HepG2 (cell line): Measurements from ENCODE around the gene PRUNE1. TPM values are rescaled to one million over a fixed set of nuclear protein-coding genes. Genes with fewer than 3 reads are reported as not detected.

Source experiments
- CEBPB ChIP-seq: IDR thresholded peaks from 2 replicates; pipeline ENCODE4 v1.6.1; 2011; ENCODE audit warnings: low read depth, low read length, improper control_type of control experiment, borderline replicate concordance
- HNF4A ChIP-seq: sonication (generic); formaldehyde crosslinking; IDR thresholded peaks from 2 replicates; pipeline ENCODE4 v1.4.0; 2020; ENCODE audit warnings: missing genetic modification reagents
- MTA1 ChIP-seq: sonication (generic); formaldehyde crosslinking; IDR thresholded peaks from 2 replicates; pipeline ENCODE4 v1.4.0; 2020; ENCODE audit warnings: missing genetic modification reagents, mild to moderate bottlenecking, borderline replicate concordance
- NFATC3 ChIP-seq: sonication (generic); formaldehyde crosslinking; IDR thresholded peaks from 2 replicates; pipeline ENCODE4 v1.5.1; 2020; ENCODE audit warnings: mild to moderate bottlenecking, missing genetic modification reagents
- POLR2G ChIP-seq: fragments of 200-400 bp; formaldehyde crosslinking; IDR thresholded peaks from 2 replicates; pipeline ENCODE4 v1.6.1; 2018; ENCODE audit warnings: mild to moderate bottlenecking, low read depth, low read length, moderate library complexity
- SETDB1 ChIP-seq: sonication (generic); formaldehyde crosslinking; IDR thresholded peaks from 2 replicates; pipeline ENCODE4 v1.5.1; 2020; ENCODE audit warnings: missing genetic modification reagents, mild to moderate bottlenecking, borderline replicate concordance
- SIN3B ChIP-seq: fragments of 150-350 bp; IDR thresholded peaks from 2 replicates; pipeline ENCODE4 v1.6.1; 2014; ENCODE audit warnings: low read length
- SNAPC2 ChIP-seq: sonication (generic); formaldehyde crosslinking; IDR thresholded peaks from 2 replicates; pipeline ENCODE4 v1.8.1; 2022; ENCODE audit warnings: mild to moderate bottlenecking, missing genetic modification reagents
- ZHX2 ChIP-seq, 2 experiments: sonication (generic) in 1 of 2; formaldehyde crosslinking in 1 of 2; IDR thresholded peaks; 2 replicates each; pipeline versions ENCODE4 v1.6.1 to v1.9.0; 2014 to 2022; ENCODE audit warnings: antibody characterized with exemption in 1 of 2, borderline replicate concordance in 1 of 2, inconsistent platforms in 1 of 2, low read depth in 1 of 2, missing genetic modification reagents in 1 of 2
- ZNF12 ChIP-seq: sonication (generic); formaldehyde crosslinking; IDR thresholded peaks from 2 replicates; pipeline ENCODE4 v1.5.0; 2020; ENCODE audit warnings: missing genetic modification reagents
- ZNF563 ChIP-seq: sonication (generic); formaldehyde crosslinking; IDR thresholded peaks from 2 replicates; pipeline ENCODE4 v1.8.0; 2022; ENCODE audit warnings: mild to moderate bottlenecking, moderate library complexity, missing genetic modification reagents
- ZNF652 ChIP-seq: IDR thresholded peaks from 2 replicates; pipeline ENCODE4 v1.6.1; 2016; ENCODE audit warnings: low read depth, borderline replicate concordance
- ZNF839 ChIP-seq: sonication (generic); formaldehyde crosslinking; IDR thresholded peaks from 2 replicates; pipeline ENCODE4 v1.4.0; 2020; ENCODE audit warnings: missing genetic modification reagents, mild to moderate bottlenecking, borderline replicate concordance
- polyA plus RNA-seq, 8 experiments: library from polyadenylated mRNA; depleted of rRNA in 3 of 8; stranded (reverse) in 7 of 8; unstranded in 1 of 8; fragments of >200 nt; fragmentation: Illumina TruSeq in 4 of 8; extraction: Trizol in 4 of 8; gene quantifications; 2 replicates each; pipeline versions ENCODE4 v1.2.1 to v1.2.3, GENCODE V29; 2011 to 2016; ENCODE audit warnings: low read depth in 4 of 8, missing spikeins in 1 of 8, mixed read lengths in 1 of 8; ENCODE audit not compliant: insufficient read depth in 1 of 8
- total RNA-seq, 5 experiments: library from RNA; depleted of rRNA; stranded (reverse); fragments of >200 nt; fragmentation: Illumina TruSeq; extraction: Trizol; gene quantifications; 2 replicates each; pipeline ENCODE4 v1.2.3, GENCODE V29; 2016; ENCODE audit warnings: low read depth in 1 of 5
- TF ChIP-seq, protein P1 (sequence below), 2 experiments: sonication (generic) in 1 of 2; formaldehyde crosslinking in 1 of 2; IDR thresholded peaks; 2 replicates each; pipeline versions ENCODE4 v1.4.0 to v1.6.1; 2018 to 2020; ENCODE audit warnings: missing genetic modification reagents in 2 of 2, borderline replicate concordance in 1 of 2, low read depth in 1 of 2, mild to moderate bottlenecking in 1 of 2, missing biosample characterization in 1 of 2
- TF ChIP-seq, protein P2 (sequence below): sonication (generic); formaldehyde crosslinking; IDR thresholded peaks from 2 replicates; pipeline ENCODE4 v1.5.0; 2020; ENCODE audit warnings: missing genetic modification reagents
- TF ChIP-seq, protein P3 (sequence below): IDR thresholded peaks from 2 replicates; pipeline ENCODE4 v1.6.1; 2016; ENCODE audit warnings: low read depth, borderline replicate concordance
- TF ChIP-seq, protein P4 (sequence below): IDR thresholded peaks from 2 replicates; pipeline ENCODE4 v1.6.1; 2016; ENCODE audit warnings: low read depth, control low read depth

PRUNE1 gene
- total and polyA plus RNA-seq, 2 of the 13 experiments (the other 11 are each of a cell fraction or from before 2014, with no cell fraction given) = 19.0 to 31.9 TPM

GRCh38 chr1:151047925-151048644, 39.8 kb downstream of the PRUNE1 start (continued):
- no peak for TF ChIP-seq ZNF652
- TF ChIP-seq, protein P1, sequence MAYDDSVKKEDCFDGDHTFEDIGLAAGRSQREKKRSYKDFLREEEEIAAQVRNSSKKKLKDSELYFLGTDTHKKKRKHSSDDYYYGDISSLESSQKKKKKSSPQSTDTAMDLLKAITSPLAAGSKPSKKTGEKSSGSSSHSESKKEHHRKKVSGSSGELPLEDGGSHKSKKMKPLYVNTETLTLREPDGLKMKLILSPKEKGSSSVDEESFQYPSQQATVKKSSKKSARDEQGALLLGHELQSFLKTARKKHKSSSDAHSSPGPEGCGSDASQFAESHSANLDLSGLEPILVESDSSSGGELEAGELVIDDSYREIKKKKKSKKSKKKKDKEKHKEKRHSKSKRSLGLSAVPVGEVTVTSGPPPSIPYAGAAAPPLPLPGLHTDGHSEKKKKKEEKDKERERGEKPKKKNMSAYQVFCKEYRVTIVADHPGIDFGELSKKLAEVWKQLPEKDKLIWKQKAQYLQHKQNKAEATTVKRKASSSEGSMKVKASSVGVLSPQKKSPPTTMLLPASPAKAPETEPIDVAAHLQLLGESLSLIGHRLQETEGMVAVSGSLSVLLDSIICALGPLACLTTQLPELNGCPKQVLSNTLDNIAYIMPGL (CRISPR knock-in tag; IDR thresholded peaks at IDR 0.05; ENCODE audit: borderline replicate concordance in 1 of 2, low read depth in 1 of 2) = peak; percentile 89 to 93
- no peak for TF ChIP-seq SNAPC2 (CRISPR knock-in tag)
- no peak for TF ChIP-seq ZNF12 (CRISPR knock-in tag)
- TF ChIP-seq, protein P2, sequence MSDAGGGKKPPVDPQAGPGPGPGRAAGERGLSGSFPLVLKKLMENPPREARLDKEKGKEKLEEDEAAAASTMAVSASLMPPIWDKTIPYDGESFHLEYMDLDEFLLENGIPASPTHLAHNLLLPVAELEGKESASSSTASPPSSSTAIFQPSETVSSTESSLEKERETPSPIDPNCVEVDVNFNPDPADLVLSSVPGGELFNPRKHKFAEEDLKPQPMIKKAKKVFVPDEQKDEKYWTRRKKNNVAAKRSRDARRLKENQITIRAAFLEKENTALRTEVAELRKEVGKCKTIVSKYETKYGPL = no peak
- peak; percentile 19; the same call in 1 of the 2 replicates for TF ChIP-seq POLR2G
- peak; percentile 77; the same call in 1 of the 2 replicates for TF ChIP-seq NFATC3 (CRISPR knock-in tag)
- TF ChIP-seq ZHX2 (IDR thresholded peaks at IDR 0.05; ENCODE audit: low read depth) = no peak
- TF ChIP-seq ZHX2 (CRISPR knock-in tag; IDR thresholded peaks at IDR 0.05; ENCODE audit: borderline replicate concordance) = no peak
- TF ChIP-seq SIN3B = no peak
- TF ChIP-seq ZNF563 (CRISPR knock-in tag) = 0 out of 2 replicates have a peak, but pooled peaks have one; percentile 70
- TF ChIP-seq, protein P3, sequence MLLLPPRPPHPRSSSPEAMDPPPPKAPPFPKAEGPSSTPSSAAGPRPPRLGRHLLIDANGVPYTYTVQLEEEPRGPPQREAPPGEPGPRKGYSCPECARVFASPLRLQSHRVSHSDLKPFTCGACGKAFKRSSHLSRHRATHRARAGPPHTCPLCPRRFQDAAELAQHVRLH (CRISPR knock-in tag) = no peak
- peak; percentile 4; the same call in 1 of the 2 replicates for TF ChIP-seq ZNF839 (CRISPR knock-in tag)
- no peak for TF ChIP-seq HNF4A (CRISPR knock-in tag)
- no peak; the same call in 1 of the 2 replicates for TF ChIP-seq MTA1 (CRISPR knock-in tag)
- no peak for TF ChIP-seq CEBPB
- TF ChIP-seq, protein P4, sequence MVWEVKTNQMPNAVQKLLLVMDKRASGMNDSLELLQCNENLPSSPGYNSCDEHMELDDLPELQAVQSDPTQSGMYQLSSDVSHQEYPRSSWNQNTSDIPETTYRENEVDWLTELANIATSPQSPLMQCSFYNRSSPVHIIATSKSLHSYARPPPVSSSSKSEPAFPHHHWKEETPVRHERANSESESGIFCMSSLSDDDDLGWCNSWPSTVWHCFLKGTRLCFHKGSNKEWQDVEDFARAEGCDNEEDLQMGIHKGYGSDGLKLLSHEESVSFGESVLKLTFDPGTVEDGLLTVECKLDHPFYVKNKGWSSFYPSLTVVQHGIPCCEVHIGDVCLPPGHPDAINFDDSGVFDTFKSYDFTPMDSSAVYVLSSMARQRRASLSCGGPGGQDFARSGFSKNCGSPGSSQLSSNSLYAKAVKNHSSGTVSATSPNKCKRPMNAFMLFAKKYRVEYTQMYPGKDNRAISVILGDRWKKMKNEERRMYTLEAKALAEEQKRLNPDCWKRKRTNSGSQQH (CRISPR knock-in tag) = no peak
- no peak for TF ChIP-seq SETDB1 (CRISPR knock-in tag)
